GM18519 (cell line): Measurements from ENCODE around the gene ANKRD23.

ENCODE experiments used
- ATAC-seq: cut with Tn5 transposase; IDR thresholded peaks from one replicate; pipeline ENCODE4 v1.9.1; 2021; ENCODE audit warnings: mild to moderate bottlenecking, moderate library complexity; ENCODE audit not compliant: unreplicated experiment, low FRiP score

Gene ANKRD23

GRCh38 chr2:96839875-96840850, 3.7 kb downstream of the ANKRD23 start:
- ATAC-seq = no peak

- no peak for ATAC-seq
Measured at GRCh38 chr2:96839293-96839874, 4.4 kb downstream of the ANKRD23 start.

GRCh38 chr2:96838345-96839292, 5.2 kb downstream of the ANKRD23 start:
- no peak for ATAC-seq

- ATAC-seq = no peak
Measured at GRCh38 chr2:96837575-96837974, 6.2 kb downstream of the ANKRD23 start.

GRCh38 chr2:96835830-96836229, 8.0 kb downstream of the ANKRD23 start:
- no peak for ATAC-seq

- ATAC-seq = no peak
Measured at GRCh38 chr2:96832754-96833507, 10.9 kb downstream of the ANKRD23 start.

- ATAC-seq = no peak
Measured at GRCh38 chr2:96832408-96832753, 11.4 kb downstream of the ANKRD23 start.

- ATAC-seq = no peak
Measured at GRCh38 chr2:96831679-96832078, 12.1 kb downstream of the ANKRD23 start.

- ATAC-seq = no peak
Measured at GRCh38 chr2:96830044-96830562, 13.7 kb downstream of the ANKRD23 start.

GRCh38 chr2:96828874-96829273, 14.9 kb downstream of the ANKRD23 start:
- ATAC-seq = no peak

- ATAC-seq = no peak
Measured at GRCh38 chr2:96828436-96828835, 15.4 kb downstream of the ANKRD23 start.

GRCh38 chr2:96826546-96827278, 17.1 kb downstream of the ANKRD23 start:
- no peak for ATAC-seq

- ATAC-seq = no peak
Measured at GRCh38 chr2:96825057-96825456, 18.8 kb downstream of the ANKRD23 start.

- ATAC-seq = no peak
Measured at GRCh38 chr2:96824079-96824870, 19.5 kb downstream of the ANKRD23 start.

GRCh38 chr2:96823198-96823597, 20.6 kb downstream of the ANKRD23 start:
- no peak for ATAC-seq

- ATAC-seq = no peak
Measured at GRCh38 chr2:96822786-96823185, 21.0 kb downstream of the ANKRD23 start.

GRCh38 chr2:96821113-96821675, 22.6 kb downstream of the ANKRD23 start:
- ATAC-seq = no peak

GRCh38 chr2:96819876-96820511, 23.8 kb downstream of the ANKRD23 start:
- no peak for ATAC-seq
